Measurements from ENCODE around the gene NAA80.

Gene NAA80

DNA sequence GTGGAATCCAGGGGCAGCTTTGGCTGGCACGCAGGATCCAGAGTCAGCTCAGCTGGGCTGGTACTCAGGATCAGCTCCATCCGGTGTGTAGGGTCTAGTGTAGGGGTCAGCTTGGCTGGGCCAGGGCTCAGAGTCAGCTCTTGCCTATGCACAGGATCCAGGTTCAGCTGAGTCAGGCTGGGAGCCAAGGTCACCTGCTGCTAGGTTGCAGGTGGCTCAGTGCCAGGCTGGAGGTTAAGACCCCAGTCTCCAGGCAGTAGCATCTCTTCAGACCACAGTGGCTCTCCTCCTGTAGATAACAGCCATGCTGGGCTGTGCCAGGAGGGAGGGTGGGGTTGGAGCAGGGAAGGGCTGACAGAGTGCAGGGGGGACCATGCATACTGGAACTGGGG lies 1.8 kb downstream of the NAA80 start:
- intact Hi-C loops (cut with DNase I; ENCODE audit: low total_unique reads) = no loop called here
- Histone ChIP-seq H3K4me3 (no peak overlapping the region), H3K36me3 (peaks cover 0 to 9% (median 0%) of the 10 kb centered on the region in 3 donors), H3K4me1 (peaks cover 8 to 42% (median 39%) of the 10 kb centered on the region in 4 donors), H3K9me3 (no peaks in the 10 kb centered on the region), H3K27me3 (no peaks in the 10 kb centered on the region), H3K27ac (peak overlapping the region in 1 of 2 donors; percentile 93)
- TF ChIP-seq, protein P1, sequence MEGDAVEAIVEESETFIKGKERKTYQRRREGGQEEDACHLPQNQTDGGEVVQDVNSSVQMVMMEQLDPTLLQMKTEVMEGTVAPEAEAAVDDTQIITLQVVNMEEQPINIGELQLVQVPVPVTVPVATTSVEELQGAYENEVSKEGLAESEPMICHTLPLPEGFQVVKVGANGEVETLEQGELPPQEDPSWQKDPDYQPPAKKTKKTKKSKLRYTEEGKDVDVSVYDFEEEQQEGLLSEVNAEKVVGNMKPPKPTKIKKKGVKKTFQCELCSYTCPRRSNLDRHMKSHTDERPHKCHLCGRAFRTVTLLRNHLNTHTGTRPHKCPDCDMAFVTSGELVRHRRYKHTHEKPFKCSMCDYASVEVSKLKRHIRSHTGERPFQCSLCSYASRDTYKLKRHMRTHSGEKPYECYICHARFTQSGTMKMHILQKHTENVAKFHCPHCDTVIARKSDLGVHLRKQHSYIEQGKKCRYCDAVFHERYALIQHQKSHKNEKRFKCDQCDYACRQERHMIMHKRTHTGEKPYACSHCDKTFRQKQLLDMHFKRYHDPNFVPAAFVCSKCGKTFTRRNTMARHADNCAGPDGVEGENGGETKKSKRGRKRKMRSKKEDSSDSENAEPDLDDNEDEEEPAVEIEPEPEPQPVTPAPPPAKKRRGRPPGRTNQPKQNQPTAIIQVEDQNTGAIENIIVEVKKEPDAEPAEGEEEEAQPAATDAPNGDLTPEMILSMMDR (IDR thresholded peaks at IDR 0.05) = no peak
- DNase-seq = no peak

DNA sequence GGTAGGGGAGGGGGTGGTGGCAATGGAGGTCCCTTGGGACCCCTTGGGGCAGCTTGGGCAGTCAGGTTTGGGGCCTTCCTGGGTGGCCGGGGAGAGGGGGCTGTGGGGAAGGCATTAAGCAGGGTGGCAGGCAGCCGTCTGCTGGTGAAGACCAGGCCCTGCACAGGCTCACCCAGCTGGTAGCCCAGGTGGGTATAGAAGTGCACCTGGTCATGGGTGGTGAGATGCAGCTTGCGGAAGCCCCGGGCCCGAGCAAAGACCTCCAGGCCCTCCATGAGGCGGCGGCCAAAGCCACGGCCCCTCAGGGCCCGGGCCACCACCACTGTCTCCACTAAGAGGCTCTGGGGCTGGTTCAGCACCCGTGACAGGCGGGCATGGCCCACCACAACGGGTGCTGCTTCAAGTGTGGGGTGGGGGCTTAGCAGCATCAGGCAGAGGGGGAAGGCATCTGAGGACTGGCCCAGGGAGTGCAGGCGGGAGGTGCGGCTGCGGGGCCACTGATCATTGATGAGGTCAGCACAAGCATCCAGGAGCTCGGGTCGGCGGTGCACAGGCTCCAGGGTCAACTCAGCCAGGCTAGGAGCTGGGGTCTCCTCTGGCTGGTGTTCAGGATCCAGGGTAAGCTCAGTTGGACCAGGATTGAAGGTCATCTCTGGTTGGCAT lies 2.4 kb downstream of the NAA80 start:
- TF ChIP-seq, protein P1 (IDR thresholded peaks at IDR 0.05) = no peak
- DNase-seq = no peak
- Histone ChIP-seq H3K36me3 (peaks cover 0 to 9% (median 0%) of the 10 kb centered on the region in 3 donors), H3K27me3 (no peaks in the 10 kb centered on the region), H3K4me1 (peaks cover 8 to 42% (median 39%) of the 10 kb centered on the region in 4 donors), H3K9me3 (no peaks in the 10 kb centered on the region), H3K4me3 (no peak overlapping the region), H3K27ac (no peak overlapping the region)
- intact Hi-C loops (cut with DNase I; ENCODE audit: low total_unique reads) = no loop called here

- peaks cover 0 to 9% (median 0%) of the 10 kb centered on the region in 3 donors for H3K36me3 ChIP-seq
- TF ChIP-seq, protein P1 (IDR thresholded peaks at IDR 0.05) = no peak
- H3K9me3 ChIP-seq = no peaks in the 10 kb centered on the region
- no peak overlapping the region for H3K4me3 ChIP-seq
- no peak overlapping the region for H3K27ac ChIP-seq
- H3K27me3 ChIP-seq = no peaks in the 10 kb centered on the region
- intact Hi-C loops (cut with DNase I; ENCODE audit: low total_unique reads) = no loop called here
- DNase-seq = no peak
- H3K4me1 ChIP-seq = peaks cover 8 to 47% (median 45%) of the 10 kb centered on the region in 4 donors
Measured at GRCh38 chr3:50295553-50296431, 3.4 kb downstream of the NAA80 start.

GRCh38 chr3:50294492-50295403 lies 4.5 kb downstream of the NAA80 start:
- no peak overlapping the region for H3K27ac ChIP-seq
- intact Hi-C loops (cut with DNase I; ENCODE audit: low total_unique reads) = no loop called here

More at GRCh38 chr3:50294492-50295403, 4.5 kb downstream of the NAA80 start:
- no peaks in the 10 kb centered on the region for H3K27me3 ChIP-seq
- peaks cover 0 to 43% (median 36%) of the 10 kb centered on the region in 4 donors for H3K4me1 ChIP-seq
- no peaks in the 10 kb centered on the region for H3K9me3 ChIP-seq
- TF ChIP-seq, protein P1 (IDR thresholded peaks at IDR 0.05) = no peak
- DNase-seq = no peak
- no peak overlapping the region for H3K4me3 ChIP-seq
- peaks cover 5 to 18% (median 7%) of the 10 kb centered on the region in 3 donors for H3K36me3 ChIP-seq
